IgD-negative memory B cell (primary cell): ENCODE measurements around the gene CNOT3. TPM values are rescaled to one million over a fixed set of nuclear protein-coding genes. Genes with fewer than 3 reads are reported as not detected.

ENCODE experiments used
- H3K27ac Mint-ChIP-seq, 3 donors: one replicate each; pipeline ENCODE4 v1.8.0; 2020 to 2022; ENCODE audit warnings: mild to moderate bottlenecking in 3 of 3, mixed read lengths in 3 of 3, moderate library complexity in 1 of 3
- H3K27me3 Mint-ChIP-seq: one replicate; pipeline ENCODE4 v1.8.0; 2021; ENCODE audit warnings: mixed read lengths
- H3K36me3 Mint-ChIP-seq: one replicate; pipeline ENCODE4 v1.8.0; 2020; ENCODE audit warnings: mild to moderate bottlenecking, mixed read lengths
- H3K4me1 Mint-ChIP-seq, 3 donors: one replicate each; pipeline ENCODE4 v1.8.0; 2020 to 2022; ENCODE audit warnings: mixed read lengths in 3 of 3, mild to moderate bottlenecking in 1 of 3
- H3K4me3 Mint-ChIP-seq, 4 donors: one replicate each; pipeline ENCODE4 v1.8.0; 2020 to 2022; ENCODE audit warnings: mild to moderate bottlenecking in 4 of 4, mixed read lengths in 4 of 4, moderate library complexity in 3 of 4
- H3K9me3 Mint-ChIP-seq, 3 donors: one replicate each; pipeline ENCODE4 v1.8.0; 2020 to 2021; ENCODE audit warnings: mixed read lengths in 3 of 3, mild to moderate bottlenecking in 1 of 3
- polyA plus RNA-seq: library from polyadenylated mRNA; unstranded; fragments of 300-500 nt; fragmentation: Illumina TruSeq; gene quantifications from one replicate; pipeline ENCODE4 v1.2.3, GENCODE V29; 2021

Gene CNOT3
- polyA plus RNA-seq, 1 donor from 2014 or later: 15.1 TPM

DNA sequence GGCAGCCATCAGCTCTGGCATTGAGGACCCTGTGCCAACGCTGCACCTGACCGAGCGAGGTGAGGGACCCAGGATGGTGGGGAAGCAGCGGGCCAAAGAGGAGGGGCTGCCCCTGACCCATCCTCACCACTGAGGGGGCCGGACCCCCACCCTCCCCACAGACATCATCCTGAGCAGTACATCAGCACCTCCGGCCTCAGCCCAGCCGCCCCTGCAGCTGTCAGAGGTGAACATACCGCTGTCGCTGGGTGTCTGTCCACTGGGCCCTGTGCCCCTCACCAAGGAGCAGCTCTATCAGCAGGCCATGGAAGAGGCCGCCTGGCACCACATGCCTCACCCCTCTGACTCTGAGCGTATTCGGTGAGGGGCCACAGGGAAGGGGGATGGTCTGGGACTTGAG lies 14.7 kb downstream of the CNOT3 start:
- Mint-ChIP-seq H3K4me3 (no peak overlapping the region), H3K9me3 (no peaks in the 10 kb centered on the region), H3K27ac (no peak overlapping the region), H3K27me3 (no peaks in the 10 kb centered on the region), H3K4me1 (peaks cover 0 to 5% (median 4%) of the 10 kb centered on the region in 3 donors), H3K36me3 (peaks cover 4% of the 10 kb centered on the region)

GRCh38 chr19:54152878-54153524 lies 15.4 kb downstream of the CNOT3 start:
- peak overlapping the region in 1 of 3 donors; percentile 85 for H3K27ac Mint-ChIP-seq
- peaks cover 4% of the 10 kb centered on the region for H3K36me3 Mint-ChIP-seq
- H3K9me3 Mint-ChIP-seq: no peaks in the 10 kb centered on the region
- H3K4me1 Mint-ChIP-seq: peaks cover 0 to 5% (median 4%) of the 10 kb centered on the region in 3 donors
- no peaks in the 10 kb centered on the region for H3K27me3 Mint-ChIP-seq
- H3K4me3 Mint-ChIP-seq: peak overlapping the region in 1 of 4 donors; percentile 48

DNA sequence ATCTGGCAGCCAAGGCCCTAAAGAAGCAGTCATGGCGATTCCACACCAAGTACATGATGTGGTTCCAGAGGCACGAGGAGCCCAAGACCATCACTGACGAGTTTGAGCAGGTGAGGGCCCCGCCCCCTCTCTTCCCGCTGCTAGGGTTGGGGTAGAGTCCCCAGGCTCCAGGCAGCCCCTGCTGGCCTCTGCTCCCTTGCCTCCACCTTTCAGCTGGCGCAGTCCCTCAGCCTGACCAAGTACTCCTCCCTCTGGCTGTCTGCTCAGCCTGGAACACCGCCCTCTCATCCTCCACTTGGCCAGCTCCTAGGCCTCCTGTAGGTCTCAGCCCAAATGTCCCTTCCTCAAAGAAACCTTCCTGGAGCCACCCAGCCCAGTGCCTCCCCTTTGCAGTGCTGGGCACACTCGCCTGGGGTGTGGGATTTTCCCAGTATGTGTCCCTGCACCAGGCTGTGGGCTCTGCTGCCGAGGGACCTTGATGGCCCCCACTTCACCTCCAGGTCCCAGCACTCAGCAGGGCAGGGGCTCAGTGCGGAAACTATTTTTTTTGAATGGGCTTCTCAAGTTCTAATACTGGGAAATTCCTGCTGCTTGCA lies 16.3 kb downstream of the CNOT3 start:
- Mint-ChIP-seq H3K27ac (peak overlapping the region in 2 of 3 donors; percentile 73 to 85), H3K27me3 (no peaks in the 10 kb centered on the region), H3K36me3 (peaks cover 4% of the 10 kb centered on the region), H3K9me3 (no peaks in the 10 kb centered on the region), H3K4me1 (peaks cover 0 to 11% (median 11%) of the 10 kb centered on the region in 3 donors), H3K4me3 (peak overlapping the region in 2 of 4 donors; percentile 39 to 48)

DNA sequence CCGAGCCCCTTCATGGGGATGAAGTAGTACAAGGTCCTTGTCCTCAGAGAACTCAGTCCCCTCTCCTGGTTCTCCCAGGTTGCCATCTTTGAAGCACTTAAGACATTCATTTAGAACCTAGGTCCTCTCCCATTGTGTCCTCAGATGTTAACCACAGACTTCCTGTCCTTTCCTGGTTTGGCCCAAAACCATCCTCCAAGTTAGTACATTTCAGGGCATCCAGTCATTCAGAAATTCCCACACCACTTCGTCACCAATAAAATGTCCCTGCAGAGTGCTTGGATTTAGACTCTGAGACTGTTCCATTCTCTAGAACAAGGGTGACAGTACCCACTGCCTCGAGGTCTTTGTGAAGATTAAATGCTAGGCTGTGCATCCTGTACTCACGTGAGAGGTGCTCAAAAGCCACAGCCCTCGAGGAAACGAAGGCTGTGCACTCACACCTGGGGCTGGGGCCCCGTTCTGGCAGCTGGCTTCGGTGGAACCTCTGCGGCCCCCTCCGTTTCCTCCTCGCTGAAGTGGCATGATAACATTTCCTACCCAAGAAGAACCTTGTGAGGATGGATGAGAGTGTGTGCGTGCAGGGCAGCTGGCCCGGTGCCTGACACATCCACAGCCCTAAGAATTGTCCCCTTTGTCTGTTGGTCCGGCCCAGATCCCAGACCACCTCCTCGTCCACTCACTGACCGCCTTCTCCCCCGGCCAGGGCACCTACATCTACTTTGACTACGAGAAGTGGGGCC lies 17.2 kb downstream of the CNOT3 start:
- Mint-ChIP-seq H3K36me3 (peaks cover 2% of the 10 kb centered on the region), H3K9me3 (no peaks in the 10 kb centered on the region), H3K27ac (peak overlapping the region in 2 of 3 donors; percentile 32 to 75), H3K4me1 (peaks cover 4 to 15% (median 13%) of the 10 kb centered on the region in 3 donors), H3K27me3 (no peaks in the 10 kb centered on the region), H3K4me3 (peak overlapping the region in 1 of 4 donors; percentile 48)

GRCh38 chr19:54155694-54156093 lies 18.1 kb downstream of the CNOT3 start:
- no peaks in the 10 kb centered on the region for H3K27me3 Mint-ChIP-seq
- H3K4me1 Mint-ChIP-seq: peaks cover 8 to 21% (median 21%) of the 10 kb centered on the region in 3 donors
- H3K4me3 Mint-ChIP-seq: peak overlapping the region in 1 of 4 donors; percentile 26
- H3K9me3 Mint-ChIP-seq: no peaks in the 10 kb centered on the region
- peak overlapping the region in 1 of 3 donors; percentile 93 for H3K27ac Mint-ChIP-seq
- peaks cover 2% of the 10 kb centered on the region for H3K36me3 Mint-ChIP-seq

- Mint-ChIP-seq H3K4me1 (peaks cover 8 to 25% (median 21%) of the 10 kb centered on the region in 3 donors), H3K4me3 (peak overlapping the region in 1 of 4 donors; percentile 76)
Measured at GRCh38 chr19:54156490-54156889, 18.9 kb downstream of the CNOT3 start.

GRCh38 chr19:54156953-54157352 lies 19.4 kb downstream of the CNOT3 start:
- Mint-ChIP-seq H3K36me3 (peaks cover 2% of the 10 kb centered on the region), H3K4me3 (peak overlapping the region in 1 of 4 donors; percentile 76), H3K4me1 (peaks cover 8 to 25% (median 21%) of the 10 kb centered on the region in 3 donors), H3K27me3 (no peaks in the 10 kb centered on the region), H3K27ac (peak overlapping the region in 2 of 3 donors; percentile 80 to 93), H3K9me3 (no peaks in the 10 kb centered on the region)

More at GRCh38 chr19:54156490-54156889, 18.9 kb downstream of the CNOT3 start:
- no peaks in the 10 kb centered on the region for H3K27me3 Mint-ChIP-seq
- H3K36me3 Mint-ChIP-seq: peaks cover 2% of the 10 kb centered on the region
- H3K9me3 Mint-ChIP-seq: no peaks in the 10 kb centered on the region
- peak overlapping the region in 1 of 3 donors; percentile 93 for H3K27ac Mint-ChIP-seq

GRCh38 chr19:54158812-54159351 lies 21.3 kb downstream of the CNOT3 start:
- peaks cover 2% of the 10 kb centered on the region for H3K36me3 Mint-ChIP-seq
- peaks cover 16 to 32% (median 24%) of the 10 kb centered on the region in 3 donors for H3K4me1 Mint-ChIP-seq

GRCh38 chr19:54159352-54160181 lies 22.0 kb downstream of the CNOT3 start, which contains the start of gene LENG1:
TSS of gene LENG1 (minus strand) at chr19:54159721. CDS start at chr19:54159695, 26 bp downstream.
- Mint-ChIP-seq H3K27me3 (peaks cover 4% of the 10 kb centered on the region), H3K4me1 (peaks cover 16 to 32% (median 24%) of the 10 kb centered on the region in 3 donors), H3K4me3 (peak within 1 kb of the TSS; percentile 96 to 100 (median 98)), H3K36me3 (peaks cover 2% of the 10 kb centered on the region), H3K27ac (peak within 1 kb of the TSS; percentile 93 to 99 (median 99)), H3K9me3 (no peaks in the 10 kb centered on the region)

More at GRCh38 chr19:54158812-54159351, 21.3 kb downstream of the CNOT3 start:
- Mint-ChIP-seq H3K4me3 (peak overlapping the region; percentile 96 to 100 (median 98)), H3K27me3 (no peaks in the 10 kb centered on the region), H3K27ac (peak overlapping the region; percentile 93 to 99 (median 99)), H3K9me3 (no peaks in the 10 kb centered on the region)

DNA sequence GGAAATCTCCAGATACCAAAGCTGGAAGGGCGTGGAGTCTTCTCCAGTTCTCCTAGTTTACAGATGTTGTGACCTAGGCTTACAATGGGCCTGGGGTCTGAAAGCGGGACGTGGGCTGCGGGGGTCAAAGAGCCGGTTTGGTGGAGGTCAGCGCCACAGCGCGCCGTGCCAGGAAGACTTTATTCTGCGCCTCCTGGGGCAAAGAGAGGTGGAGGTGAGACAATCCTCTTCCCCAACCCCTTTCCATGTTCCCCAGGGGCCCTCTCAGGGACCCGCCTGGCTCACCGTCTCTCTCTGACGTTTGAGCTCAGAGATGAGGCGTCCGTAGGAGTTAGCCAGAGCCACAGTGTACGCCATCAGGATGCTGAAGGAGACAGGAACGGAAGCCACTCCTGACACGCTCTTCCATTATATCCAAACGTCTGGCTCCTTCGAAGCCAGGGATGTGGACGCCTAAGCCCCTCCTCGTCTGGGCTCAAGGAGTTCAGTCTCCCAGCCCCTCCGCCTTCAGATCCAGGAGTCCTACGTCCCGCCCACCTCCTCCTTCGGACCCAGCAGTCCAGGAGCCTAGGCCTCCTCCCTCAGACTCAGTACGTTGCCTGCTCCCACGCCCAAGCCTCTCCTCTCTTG lies 22.7 kb downstream of the CNOT3 start:
- H3K4me1 Mint-ChIP-seq: peaks cover 16 to 29% (median 24%) of the 10 kb centered on the region in 3 donors
- peaks cover 9% of the 10 kb centered on the region for H3K27me3 Mint-ChIP-seq
- peak overlapping the region; percentile 96 to 100 (median 98) for H3K4me3 Mint-ChIP-seq
- H3K27ac Mint-ChIP-seq: peak overlapping the region; percentile 93 to 99 (median 99)
- H3K9me3 Mint-ChIP-seq: no peaks in the 10 kb centered on the region
- peaks cover 2% of the 10 kb centered on the region for H3K36me3 Mint-ChIP-seq

DNA sequence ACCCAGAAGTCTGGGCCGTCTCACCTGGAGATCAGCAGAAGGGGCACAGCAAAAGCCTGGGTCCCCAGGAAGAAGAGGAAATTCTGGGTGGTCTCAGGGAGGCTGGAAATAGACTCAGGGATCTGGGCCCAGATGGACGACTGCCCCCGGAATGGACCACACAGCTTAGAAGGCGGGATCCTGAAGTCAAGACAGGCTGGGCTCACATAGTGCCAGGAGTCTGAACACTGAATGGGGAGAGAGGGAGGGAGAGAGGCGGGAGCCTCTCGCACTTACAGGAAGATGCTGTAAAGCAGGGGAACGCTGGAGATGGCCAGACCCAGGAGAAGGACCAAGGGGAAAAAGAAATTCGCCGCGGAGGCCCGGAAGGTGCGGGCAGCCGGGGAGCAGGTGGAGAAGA lies 23.3 kb downstream of the CNOT3 start:
- Mint-ChIP-seq H3K27ac (peak overlapping the region in 2 of 3 donors; percentile 93 to 99), H3K4me1 (peaks cover 16 to 29% (median 24%) of the 10 kb centered on the region in 3 donors), H3K27me3 (peaks cover 13% of the 10 kb centered on the region), H3K9me3 (no peaks in the 10 kb centered on the region), H3K4me3 (peak overlapping the region; percentile 9 to 100 (median 80)), H3K36me3 (peaks cover 2% of the 10 kb centered on the region)

DNA sequence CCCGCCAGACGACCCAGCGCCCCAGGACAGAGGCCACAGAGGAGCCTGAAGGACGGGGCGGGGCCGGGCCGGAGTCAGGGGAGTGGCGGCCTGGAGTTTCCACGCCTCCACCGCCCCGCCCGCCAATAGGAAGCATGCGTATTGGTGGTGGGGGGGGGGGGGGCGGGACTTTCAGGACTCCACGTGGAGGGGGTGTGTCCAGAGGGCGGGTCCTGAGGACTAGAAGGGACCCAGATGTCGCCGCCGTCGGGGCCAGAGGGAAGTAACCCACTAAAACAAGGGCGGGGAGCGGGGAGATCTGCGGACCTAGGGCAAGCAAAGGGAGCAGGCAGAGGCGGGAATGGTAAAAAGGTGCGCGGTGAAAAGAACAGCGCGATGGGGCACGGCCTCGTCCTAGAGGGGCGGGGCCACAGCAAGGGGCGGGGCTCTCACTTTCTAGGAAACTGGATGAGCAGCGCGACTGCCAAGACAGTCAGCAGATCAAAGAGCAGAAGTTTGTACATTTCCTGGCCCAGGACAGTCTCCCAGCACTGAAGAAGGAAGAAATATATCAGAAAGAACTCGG lies 24.8 kb downstream of the CNOT3 start:
- H3K4me3 Mint-ChIP-seq: peak overlapping the region; percentile 87 to 96 (median 92)
- H3K36me3 Mint-ChIP-seq: no peaks in the 10 kb centered on the region
- no peaks in the 10 kb centered on the region for H3K9me3 Mint-ChIP-seq
- peaks cover 16 to 26% (median 21%) of the 10 kb centered on the region in 3 donors for H3K4me1 Mint-ChIP-seq
- H3K27ac Mint-ChIP-seq: peak overlapping the region; percentile 73 to 77 (median 74)
- H3K27me3 Mint-ChIP-seq: peaks cover 14% of the 10 kb centered on the region

GRCh38 chr19:54162884-54163283 lies 25.3 kb downstream of the CNOT3 start:
- Mint-ChIP-seq H3K27ac (peak overlapping the region in 1 of 3 donors; percentile 77), H3K27me3 (peaks cover 14% of the 10 kb centered on the region), H3K4me1 (peaks cover 16 to 26% (median 21%) of the 10 kb centered on the region in 3 donors), H3K36me3 (no peaks in the 10 kb centered on the region), H3K9me3 (no peaks in the 10 kb centered on the region), H3K4me3 (peak overlapping the region in 3 of 4 donors; percentile 86 to 96 (median 93))
